GM21528 (cell line): ENCODE measurements around the gene OXLD1.
"Not testable (repeated sequence)": the region's sequence is repeated elsewhere in the genome, so short reads cannot be mapped to it uniquely, and the experiment has no call there.

Experiments used
- ATAC-seq: cut with Tn5 transposase; IDR thresholded peaks from one replicate; pipeline ENCODE4 v1.9.1; 2021; ENCODE audit warnings: mild to moderate bottlenecking, moderate library complexity; ENCODE audit not compliant: unreplicated experiment, low FRiP score

OXLD1 gene

GRCh38 chr17:81621494-81622130, 44.8 kb downstream of the OXLD1 start:
- ATAC-seq = no peak

- not testable (repeated sequence) for ATAC-seq
Observed at GRCh38 chr17:81618307-81618706, 48.1 kb downstream of the OXLD1 start.

GRCh38 chr17:81616877-81617276, 49.5 kb downstream of the OXLD1 start:
- ATAC-seq = no peak

GRCh38 chr17:81615401-81615930, 50.9 kb downstream of the OXLD1 start:
- no peak for ATAC-seq
